B cell (primary cell): ENCODE results near the gene COQ10B. TPM values are rescaled to one million over a fixed set of nuclear protein-coding genes. Genes with fewer than 3 reads are reported as not detected.

Experiments
- polyA plus RNA-seq: library from polyadenylated mRNA; depleted of rRNA; stranded (reverse); fragments of >200 nt; gene quantifications from 2 replicates; pipeline ENCODE4 v1.2.3, GENCODE V29; 2012
- small RNA-seq: library from RNA; depleted of rRNA; stranded (forward); fragments of <200 nt; gene quantifications from one replicate; pipeline ENCODE3, GENCODE V24; 2012; ENCODE audit warnings: low replicate concordance, low read depth; ENCODE audit not compliant: insufficient read length
- total RNA-seq, 2 donors: library from RNA; stranded (reverse); fragments of 120-200 nt in 1 of 2; gene quantifications; 1 replicate in 1 of 2; 2 replicates in 1 of 2; pipeline versions ENCODE4 v1.2.3 to v1.2.4, GENCODE V29; 2013 to 2022

Gene COQ10B
- total and polyA plus RNA-seq, 2 donors (not counting 1 experiment from before 2014, with no cell fraction given) = 5.8 to 29.1 TPM

Small RNA genes lying within 50 kb of the gene (small RNA-seq; reads per million reads assigned to genes)
- gene RF00394 (not detected), gene RNU6-1029P (not detected)

Other genes with a start within 250 kb of the COQ10B start
- 450 and 457 TPM in 2 replicates for gene ANKRD44, start 142.8 kb upstream of the COQ10B start, total RNA-seq
- 84.9 and 92.6 TPM in 2 replicates for gene ANKRD44, start 142.8 kb upstream of the COQ10B start, polyA plus RNA-seq
- gene SF3B1, start 18.5 kb upstream of the COQ10B start, total RNA-seq = 523 and 524 TPM in 2 replicates
- gene SF3B1, start 18.5 kb upstream of the COQ10B start, polyA plus RNA-seq = 722 and 844 TPM in 2 replicates
- gene HSPD1, start 46.3 kb downstream of the COQ10B start, total RNA-seq = 112 and 120 TPM in 2 replicates
- gene HSPD1, start 46.3 kb downstream of the COQ10B start, polyA plus RNA-seq = 46.6 and 111 TPM in 2 replicates
- gene HSPE1, start 46.8 kb downstream of the COQ10B start, total RNA-seq = 37.9 and 46.2 TPM in 2 replicates
- 49.8 and 59.9 TPM in 2 replicates for gene HSPE1, start 46.8 kb downstream of the COQ10B start, polyA plus RNA-seq
- 20.1 and 20.8 TPM in 2 replicates for gene MOB4, start 62.5 kb downstream of the COQ10B start, total RNA-seq
- gene MOB4, start 62.5 kb downstream of the COQ10B start, polyA plus RNA-seq = 12.6 and 15.6 TPM in 2 replicates
- not detected in 2 replicates for gene RFTN2, start 222.0 kb downstream of the COQ10B start, total RNA-seq
- gene RFTN2, start 222.0 kb downstream of the COQ10B start, polyA plus RNA-seq = not detected in 2 replicates